ELF-1 (cell line): ENCODE results near the gene LGALS9C.
"Not testable (repeated sequence)": the region's sequence is repeated elsewhere in the genome, so short reads cannot be mapped to it uniquely, and the experiment has no call there.

ENCODE experiments used
- DNase-seq: peaks from one replicate; pipeline ENCODE4 v3.0.0-alpha.2; 2016; ENCODE audit warnings: low read depth, low spot score

LGALS9C gene

DNA sequence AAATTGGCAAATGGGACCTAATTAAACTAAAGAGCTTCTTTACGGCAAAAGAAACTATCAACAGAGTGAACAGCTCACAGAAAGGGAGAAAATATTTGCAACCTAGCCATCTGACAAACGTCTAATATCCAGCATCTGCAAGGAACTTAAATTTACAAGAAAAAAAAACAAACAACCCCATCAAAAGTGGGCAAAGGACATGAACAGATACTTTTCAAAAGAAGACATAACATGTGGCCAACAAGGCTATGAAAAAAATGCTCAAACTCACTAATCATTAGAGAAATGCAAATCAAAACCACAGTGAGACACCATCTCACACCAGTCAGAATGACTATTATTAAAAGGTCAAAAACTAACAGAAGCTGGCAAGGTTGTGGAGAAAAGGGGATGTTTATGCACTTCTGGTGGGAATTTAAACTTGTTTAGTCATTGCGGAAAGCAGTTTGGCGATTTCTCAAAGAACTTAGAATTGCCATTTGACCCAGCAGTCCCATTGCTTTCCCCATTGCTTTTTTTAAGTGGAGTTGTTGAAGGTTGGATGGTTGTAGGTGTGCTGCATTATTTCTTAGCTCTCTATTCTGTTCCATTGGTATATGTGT lies 52.4 kb downstream of the LGALS9C start:
- DNase-seq: not testable (repeated sequence)

GRCh38 chr17:18530405-18530804 lies 53.8 kb downstream of the LGALS9C start:
- not testable (repeated sequence) for DNase-seq

DNA sequence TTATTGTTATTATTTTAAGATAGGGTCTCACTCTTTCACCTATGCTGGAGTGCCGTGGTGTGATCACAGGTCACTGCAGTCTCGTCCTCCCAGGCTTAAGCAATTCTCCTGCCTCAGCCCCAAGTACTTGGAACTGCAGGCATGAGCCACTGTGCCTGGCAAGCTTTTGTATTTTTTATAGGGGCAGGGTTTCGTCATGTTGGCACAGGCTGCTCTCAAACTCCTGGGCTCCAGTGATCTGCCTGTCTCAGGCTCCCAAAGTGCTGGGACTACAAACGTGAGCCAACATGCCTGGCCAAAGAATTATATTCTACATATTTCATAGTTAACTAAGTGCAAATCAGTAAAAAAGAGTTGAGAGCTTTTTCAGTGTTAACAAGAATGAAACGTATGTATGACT lies 65.6 kb downstream of the LGALS9C start:
- DNase-seq: not testable (repeated sequence)

DNA sequence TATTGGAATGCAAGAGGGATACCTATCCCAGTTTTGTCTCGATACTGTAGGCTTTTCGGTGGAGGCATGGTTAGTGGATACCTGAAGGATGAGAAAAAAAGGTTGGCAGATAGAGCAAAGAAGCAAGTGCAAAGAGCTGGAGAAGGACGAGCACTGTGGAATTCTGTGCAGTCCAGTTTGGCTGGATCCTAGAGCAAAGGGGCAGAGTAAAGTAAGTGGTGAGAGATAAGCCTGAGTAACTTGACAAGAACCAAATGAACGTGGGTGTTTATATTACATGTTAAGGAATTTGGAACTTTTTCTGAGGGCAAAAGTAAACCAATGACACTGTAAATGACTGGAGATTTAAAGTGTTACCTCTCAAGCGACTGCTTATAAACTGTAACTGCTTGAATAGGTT lies 66.3 kb downstream of the LGALS9C start:
- DNase-seq: not testable (repeated sequence)
